ENCODE measurements around the gene TTC24. TPM values are rescaled to one million over a fixed set of nuclear protein-coding genes. Genes with fewer than 3 reads are reported as not detected.
A peak's percentile ranks its signal among the peaks of the same experiment; 100 is the strongest.

Gene TTC24
- total RNA-seq, 1 donor from 2014 or later: 19.6 TPM

- H3K4me1 Mint-ChIP-seq: peaks cover 13% of the 10 kb centered on the region
- TF ChIP-seq, protein P1, sequence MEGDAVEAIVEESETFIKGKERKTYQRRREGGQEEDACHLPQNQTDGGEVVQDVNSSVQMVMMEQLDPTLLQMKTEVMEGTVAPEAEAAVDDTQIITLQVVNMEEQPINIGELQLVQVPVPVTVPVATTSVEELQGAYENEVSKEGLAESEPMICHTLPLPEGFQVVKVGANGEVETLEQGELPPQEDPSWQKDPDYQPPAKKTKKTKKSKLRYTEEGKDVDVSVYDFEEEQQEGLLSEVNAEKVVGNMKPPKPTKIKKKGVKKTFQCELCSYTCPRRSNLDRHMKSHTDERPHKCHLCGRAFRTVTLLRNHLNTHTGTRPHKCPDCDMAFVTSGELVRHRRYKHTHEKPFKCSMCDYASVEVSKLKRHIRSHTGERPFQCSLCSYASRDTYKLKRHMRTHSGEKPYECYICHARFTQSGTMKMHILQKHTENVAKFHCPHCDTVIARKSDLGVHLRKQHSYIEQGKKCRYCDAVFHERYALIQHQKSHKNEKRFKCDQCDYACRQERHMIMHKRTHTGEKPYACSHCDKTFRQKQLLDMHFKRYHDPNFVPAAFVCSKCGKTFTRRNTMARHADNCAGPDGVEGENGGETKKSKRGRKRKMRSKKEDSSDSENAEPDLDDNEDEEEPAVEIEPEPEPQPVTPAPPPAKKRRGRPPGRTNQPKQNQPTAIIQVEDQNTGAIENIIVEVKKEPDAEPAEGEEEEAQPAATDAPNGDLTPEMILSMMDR (IDR thresholded peaks at IDR 0.05): no peak
- CTCF ChIA-PET: interaction anchor here (1.0 to 2.0 kb wide), 3 partner anchors 37 to 186 kb away, joined by 3 to 6 read pairs (median 4); no protein-coding TSS in a partner anchor
- peaks cover 21% of the 10 kb centered on the region for H3K27me3 Mint-ChIP-seq
- ATAC-seq (ENCODE audit: low read depth) (peak; percentile 100), DNase-seq (peak; percentile 69)
- intact Hi-C loops (cut with micrococcal nuclease): loop anchor here (2.0 to 5.0 kb wide), 2 partner anchors 45 to 91 kb away; no protein-coding TSS in a partner anchor
- H3K4me3 Mint-ChIP-seq: peak within 1 kb of the TSS; percentile 83
- H3K27ac Mint-ChIP-seq: peak within 1 kb of the TSS; percentile 42
- H3K36me3 Mint-ChIP-seq (ENCODE audit: low read depth): no peaks in the 10 kb centered on the region
- POLR2A ChIA-PET: interaction anchor here (0.5 to 1.6 kb wide), 6 partner anchors 10 to 115 kb away, joined by 3 to 8 read pairs (median 4); partner anchors contain the start of genes MEF2D and NAXE
- H3K9me3 Mint-ChIP-seq: no peaks in the 10 kb centered on the region
Measured at GRCh38 chr1:156571919-156572662, 7.4 kb upstream of the TTC24 start, which contains the start of gene IQGAP3. IQGAP3 (minus strand) TSS chr1:156572565; CDS start chr1:156572529, 36 bp downstream.

DNA sequence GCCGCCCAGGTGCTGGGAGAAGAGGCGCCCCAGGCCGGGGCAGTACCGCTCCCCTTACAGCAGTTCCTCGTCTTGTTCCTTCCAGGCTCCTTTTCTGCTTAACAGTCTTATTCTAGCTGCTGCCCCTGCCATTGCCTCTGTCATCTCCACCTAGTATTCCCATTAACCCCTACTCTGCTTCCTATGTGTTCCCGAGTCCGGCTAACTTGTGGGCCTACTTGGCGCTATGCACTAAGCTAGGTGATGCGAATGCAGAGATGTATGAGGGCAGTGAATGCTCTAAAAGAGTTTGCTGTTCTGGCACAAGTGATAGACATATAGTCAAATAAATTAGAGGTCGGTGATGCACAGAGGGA is 6.9 kb upstream of the TTC24 start:
- ChIA-PET POLR2A (interaction anchor here (0.5 to 1.6 kb wide), 5 partner anchors 9 to 115 kb away, joined by 3 to 8 read pairs (median 4); partner anchors contain the start of genes MEF2D and NAXE), CTCF (interaction anchor here (1.4 kb wide), 1 partner anchor 36 kb away, joined by 4 read pairs; no protein-coding TSS in a partner anchor)
- DNase-seq: no peak
- TF ChIP-seq, protein P1 (IDR thresholded peaks at IDR 0.05): no peak
- H3K9me3 Mint-ChIP-seq: no peaks in the 10 kb centered on the region
- H3K4me1 Mint-ChIP-seq: peaks cover 13% of the 10 kb centered on the region
- H3K27me3 Mint-ChIP-seq: peaks cover 21% of the 10 kb centered on the region
- H3K27ac Mint-ChIP-seq: no peak overlapping the region
- intact Hi-C loops (cut with micrococcal nuclease): loop anchor here (2.0 to 5.0 kb wide), 2 partner anchors 45 to 92 kb away; no protein-coding TSS in a partner anchor
- no peak for ATAC-seq (ENCODE audit: low read depth)
- no peaks in the 10 kb centered on the region for H3K36me3 Mint-ChIP-seq (ENCODE audit: low read depth)
- peak overlapping the region; percentile 83 for H3K4me3 Mint-ChIP-seq

DNA sequence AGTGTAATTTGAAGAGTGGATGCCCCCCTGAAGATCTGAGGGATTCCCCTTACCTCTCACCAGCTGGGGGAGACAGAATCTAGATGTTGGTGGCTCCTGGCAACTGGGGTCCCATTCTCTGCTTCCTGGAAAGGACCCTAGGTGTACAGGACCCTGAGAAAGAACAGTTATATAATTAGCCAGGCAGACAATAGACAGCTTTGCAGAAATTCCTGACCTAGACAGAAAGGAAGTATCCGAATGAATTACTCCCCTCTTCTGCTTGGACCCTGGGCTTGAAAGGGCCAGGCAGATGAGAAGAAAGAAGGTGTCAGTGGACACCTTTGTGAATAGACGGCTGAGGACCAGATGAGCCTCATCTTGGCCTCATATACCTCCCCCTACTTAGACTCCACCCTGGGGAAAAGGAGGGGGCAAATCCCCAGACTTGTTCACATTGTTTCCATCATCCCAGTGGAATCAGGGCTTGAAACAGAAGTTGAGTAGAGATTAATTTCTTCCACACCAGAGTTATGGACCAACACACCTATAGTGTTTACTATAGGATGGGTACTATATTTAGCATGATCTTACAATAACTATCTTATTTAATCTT is 5.4 kb upstream of the TTC24 start:
- intact Hi-C loops (cut with micrococcal nuclease): loop anchor here (5.0 kb wide), 1 partner anchor 47 kb away; no protein-coding TSS in a partner anchor
- Mint-ChIP-seq H3K27me3 (peaks cover 21% of the 10 kb centered on the region), H3K36me3 (ENCODE audit: low read depth) (no peaks in the 10 kb centered on the region), H3K9me3 (no peaks in the 10 kb centered on the region), H3K27ac (no peak overlapping the region), H3K4me3 (no peak overlapping the region), H3K4me1 (peaks cover 13% of the 10 kb centered on the region)
- CTCF ChIA-PET: interaction anchor here (1.6 kb wide), 1 partner anchor 94 kb away, joined by 4 read pairs; no protein-coding TSS in a partner anchor
- ATAC-seq (ENCODE audit: low read depth) (no peak), DNase-seq (no peak)
- TF ChIP-seq, protein P1 (IDR thresholded peaks at IDR 0.05): no peak
- POLR2A ChIA-PET: interaction anchor here (0.5 kb wide), 1 partner anchor 30 kb away, joined by 4 read pairs; no protein-coding TSS in a partner anchor

DNA sequence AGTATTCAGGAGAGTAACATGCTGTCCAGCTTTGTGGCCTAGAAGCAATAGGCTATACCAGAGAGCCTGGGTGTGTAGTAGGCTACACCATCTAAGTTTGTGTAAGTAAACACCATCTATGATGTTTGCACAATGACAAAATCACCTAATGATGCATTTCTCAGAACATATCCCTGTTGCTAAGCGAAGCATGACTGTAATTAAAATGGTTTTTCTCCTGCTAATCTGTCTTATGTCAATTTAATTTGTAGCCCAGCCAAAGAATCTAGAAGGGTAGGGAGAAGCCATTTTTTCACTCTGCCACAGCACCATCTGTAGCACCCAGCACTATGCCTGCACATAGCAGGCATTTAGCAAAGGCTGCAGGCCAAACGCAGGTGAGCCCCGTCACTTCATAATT is 2.0 kb upstream of the TTC24 start:
- DNase-seq (no peak), ATAC-seq (ENCODE audit: low read depth) (no peak)
- intact Hi-C loops (cut with micrococcal nuclease): no loop called here
- Mint-ChIP-seq H3K27me3 (peaks cover 3% of the 10 kb centered on the region), H3K4me3 (no peak overlapping the region), H3K36me3 (ENCODE audit: low read depth) (no peaks in the 10 kb centered on the region), H3K9me3 (no peaks in the 10 kb centered on the region), H3K4me1 (peaks cover 19% of the 10 kb centered on the region), H3K27ac (no peak overlapping the region)
- POLR2A ChIA-PET: no interaction called here
- CTCF ChIA-PET: no interaction called here
- TF ChIP-seq, protein P1 (IDR thresholded peaks at IDR 0.05): no peak

GRCh38 chr1:156578055-156578454 is 1.5 kb upstream of the TTC24 start:
- no peak for DNase-seq
- ChIA-PET POLR2A (no interaction called here), CTCF (interaction anchor here (0.9 kb wide), 1 partner anchor 30 kb away, joined by 3 read pairs; no protein-coding TSS in a partner anchor)
- ATAC-seq (ENCODE audit: low read depth): no peak
- H3K4me1 Mint-ChIP-seq: peaks cover 20% of the 10 kb centered on the region
- H3K9me3 Mint-ChIP-seq: no peaks in the 10 kb centered on the region
- TF ChIP-seq, protein P1 (IDR thresholded peaks at IDR 0.05): no peak
- no peak overlapping the region for H3K27ac Mint-ChIP-seq
- no peak overlapping the region for H3K4me3 Mint-ChIP-seq
- no peaks in the 10 kb centered on the region for H3K36me3 Mint-ChIP-seq (ENCODE audit: low read depth)
- intact Hi-C loops (cut with micrococcal nuclease): no loop called here
- H3K27me3 Mint-ChIP-seq: no peaks in the 10 kb centered on the region

All from activated B cell treated with CpG ODN at 0.5 μM for 24 hours (primary cell).